Kidney epithelial cell (primary cell): ENCODE measurements around the gene DDIAS. TPM values are rescaled to one million over a fixed set of nuclear protein-coding genes. Genes with fewer than 3 reads are reported as not detected.
A peak's percentile ranks its signal among the peaks of the same experiment; 100 is the strongest.
"Not testable (repeated sequence)": the region's sequence is repeated elsewhere in the genome, so short reads cannot be mapped to it uniquely, and the experiment has no call there.

Experiments used
- DNase-seq: peaks from one replicate; pipeline ENCODE4 v3.0.0-alpha.2; 2010; ENCODE audit warnings: low read depth
- H3K27me3 ChIP-seq: 2 replicates; pipeline ENCODE4 v1.6.0; 2011; ENCODE audit warnings: low read length; ENCODE audit not compliant: control insufficient read depth, insufficient read depth
- H3K36me3 ChIP-seq: 2 replicates; pipeline ENCODE4 v1.5.1; 2011; ENCODE audit warnings: low read length; ENCODE audit not compliant: control insufficient read depth, insufficient read depth
- H3K4me3 ChIP-seq: 2 replicates; pipeline ENCODE4 v1.5.1; 2011; ENCODE audit warnings: low read depth, mild to moderate bottlenecking, control low read depth, low read length
- CTCF ChIP-seq: IDR thresholded peaks from 2 replicates; pipeline ENCODE4 v1.5.1; 2011; ENCODE audit warnings: mild to moderate bottlenecking, moderate library complexity, low read length, control low read depth, inconsistent platforms; ENCODE audit not compliant: insufficient read depth, poor library complexity, severe bottlenecking
- total RNA-seq: library from RNA; depleted of rRNA; stranded (reverse); fragments of >200 nt; gene quantifications from 2 replicates; pipeline ENCODE4 v1.2.3, GENCODE V29; 2015

Gene DDIAS
- total RNA-seq, 1 donor from 2014 or later = 1.6 TPM

- H3K27me3 ChIP-seq = no peaks in the 10 kb centered on the region
- no peaks in the 10 kb centered on the region for H3K36me3 ChIP-seq
- TF ChIP-seq CTCF = no peak
- DNase-seq = no peak
- no peak overlapping the region for H3K4me3 ChIP-seq
Observed at GRCh38 chr11:82909015-82909640, 7.6 kb downstream of the DDIAS start.

DNA sequence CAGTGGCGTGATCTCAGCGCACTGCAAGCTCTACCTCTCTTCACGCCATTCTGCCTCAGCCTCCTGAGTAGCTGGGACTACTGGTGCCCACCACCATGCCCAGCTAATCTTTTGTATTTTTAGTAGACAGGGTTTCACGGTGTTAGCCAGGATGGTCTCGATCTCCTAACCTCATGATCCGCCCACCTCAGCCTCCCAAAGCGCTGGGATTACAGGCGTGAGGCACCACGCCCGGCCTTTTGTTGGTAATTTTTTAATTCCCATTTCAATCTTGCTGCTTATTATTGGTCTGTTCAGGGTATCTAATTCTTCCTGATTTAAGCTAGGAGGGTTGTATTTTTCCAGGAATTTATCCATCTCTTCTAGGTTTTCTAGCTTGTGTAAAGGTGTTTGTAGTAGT lies 18.2 kb downstream of the DDIAS start:
- not testable (repeated sequence) for DNase-seq, H3K36me3 ChIP-seq, H3K27me3 ChIP-seq, H3K4me3 ChIP-seq

DNA sequence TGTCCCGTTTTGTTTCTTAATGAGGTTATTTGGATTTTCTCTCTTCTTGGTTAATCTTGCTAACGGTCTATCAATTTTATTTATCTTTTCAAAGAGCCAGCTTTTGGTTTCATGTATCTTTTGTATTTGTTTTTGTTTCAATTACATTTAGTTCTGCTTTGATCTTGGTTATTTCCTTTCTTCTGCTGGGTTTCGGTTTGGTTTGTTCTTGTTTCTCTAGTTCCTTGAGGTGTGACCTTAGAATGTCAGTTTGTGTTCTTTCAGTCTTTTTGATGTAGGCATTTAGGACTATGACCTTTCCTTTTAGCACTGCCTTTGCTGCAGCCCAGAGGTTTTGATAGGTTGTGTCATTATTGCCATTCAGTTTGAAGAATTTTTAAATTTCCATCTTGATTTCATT lies 18.7 kb downstream of the DDIAS start:
- H3K36me3 ChIP-seq, H3K4me3 ChIP-seq, H3K27me3 ChIP-seq, DNase-seq: not testable (repeated sequence)

DNA sequence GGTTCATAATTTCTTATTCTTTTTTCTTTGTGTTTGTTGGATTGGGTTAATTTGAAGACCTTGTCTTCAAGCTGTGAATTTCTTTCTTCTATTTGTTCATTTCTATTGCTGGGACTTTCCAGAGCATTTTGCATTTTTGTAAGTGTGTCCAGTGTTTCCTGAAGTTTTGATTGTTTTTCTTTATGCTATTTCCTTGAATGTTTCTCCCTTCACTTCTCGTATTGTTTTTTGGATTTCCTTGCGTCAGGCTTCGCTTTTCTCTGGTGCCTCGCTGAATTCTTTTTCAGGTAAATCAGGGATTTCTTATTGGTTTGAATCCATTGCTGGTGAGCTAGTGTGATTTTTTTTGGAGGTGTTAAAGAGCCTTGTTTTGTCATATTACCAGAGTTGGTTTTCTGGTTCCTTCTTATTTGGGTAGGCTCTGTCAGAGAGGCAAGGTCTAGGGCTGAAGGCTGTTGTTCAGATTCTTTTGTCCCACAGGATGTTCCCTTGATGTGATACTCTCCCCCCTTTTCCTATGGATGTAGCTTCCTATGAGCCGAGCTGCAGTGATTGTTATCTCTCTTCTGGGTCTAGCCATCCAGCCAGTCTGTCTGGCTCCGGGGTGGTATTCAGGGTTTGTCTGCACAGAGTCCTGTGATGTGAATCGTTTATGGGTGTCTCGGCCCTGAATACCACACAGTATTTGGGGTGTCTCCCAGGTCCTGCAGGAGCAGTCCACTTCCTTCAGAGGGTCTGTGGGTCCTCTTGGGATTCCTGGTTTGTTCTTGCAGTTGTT lies 21.0 kb downstream of the DDIAS start:
- H3K27me3 ChIP-seq, H3K4me3 ChIP-seq, H3K36me3 ChIP-seq, DNase-seq: not testable (repeated sequence)

DNA sequence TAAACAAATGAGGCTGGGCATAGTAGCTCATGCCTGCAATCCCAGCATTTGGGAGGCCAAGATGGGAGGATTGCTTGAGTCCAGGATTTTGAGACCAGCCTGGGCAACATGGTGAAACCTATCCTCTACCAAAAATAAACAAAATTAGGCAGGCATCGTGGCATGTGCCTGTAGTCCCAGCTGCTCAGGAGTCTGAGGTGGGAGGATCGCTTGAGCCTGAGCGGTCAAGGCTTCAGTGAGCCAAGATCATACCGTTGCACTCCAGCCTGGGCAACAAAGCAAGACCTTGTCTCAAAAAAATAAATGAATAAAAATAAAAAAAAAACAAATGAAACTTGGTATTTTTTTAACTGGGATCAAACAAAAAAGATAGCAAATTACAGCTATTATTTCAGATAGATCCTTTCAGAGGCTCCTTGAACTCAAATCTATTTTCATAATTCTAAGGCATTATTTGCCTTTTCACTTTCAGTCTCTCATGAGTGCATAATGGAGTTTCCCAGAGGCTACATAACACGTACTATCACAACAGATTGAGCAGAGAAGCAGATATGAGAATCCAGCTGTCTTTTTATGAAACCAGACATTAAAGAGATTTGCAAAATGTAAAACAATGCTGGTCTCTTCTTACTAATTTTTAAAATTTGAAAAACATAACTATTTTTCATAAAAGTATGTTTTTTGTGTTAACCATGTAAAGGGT lies 23.1 kb downstream of the DDIAS start:
- no peak for DNase-seq
- no peak for TF ChIP-seq CTCF

GRCh38 chr11:82927264-82927880 lies 25.8 kb downstream of the DDIAS start:
- H3K27me3 ChIP-seq = no peaks in the 10 kb centered on the region
- peak; percentile 69 for TF ChIP-seq CTCF
- no peak overlapping the region for H3K4me3 ChIP-seq
- H3K36me3 ChIP-seq = no peaks in the 10 kb centered on the region
- DNase-seq = peak; percentile 10

More for the DNA sequence above, 23.1 kb downstream of the DDIAS start:
- Histone ChIP-seq H3K27me3 (no peaks in the 10 kb centered on the region), H3K36me3 (no peaks in the 10 kb centered on the region), H3K4me3 (no peak overlapping the region)

- no peak for TF ChIP-seq CTCF
- DNase-seq = no peak
- Histone ChIP-seq H3K4me3 (no peak overlapping the region), H3K27me3 (no peaks in the 10 kb centered on the region), H3K36me3 (no peaks in the 10 kb centered on the region)
Observed at GRCh38 chr11:82929121-82929520, 27.6 kb downstream of the DDIAS start.
